B cell (primary cell): ENCODE measurements around the gene ST3GAL3. TPM values are rescaled to one million over a fixed set of nuclear protein-coding genes. Genes with fewer than 3 reads are reported as not detected.

ENCODE experiments used
- ATAC-seq: fragments of 200-7000 bp; cut with Tn5 transposase; one replicate; pipeline ENCODE4 v1.10.0; 2021; ENCODE audit warnings: low read depth, mild to moderate bottlenecking, moderate number of reproducible peaks, moderate library complexity
- CTCF ChIA-PET: fragments of 350-600 bp; sonication (Branson Sonifier 250); formaldehyde crosslinking; loops from one replicate; lab custom pipeline; 2021; ENCODE audit warnings: antibody characterized with exemption, inconsistent platforms; lab: Charles Lee
- POLR2A ChIA-PET: fragments of 350-600 bp; sonication (Branson Sonifier 250); formaldehyde crosslinking; loops from one replicate; lab custom pipeline; 2021; ENCODE audit warnings: antibody characterized with exemption; lab: Charles Lee
- DNase-seq: peaks from one replicate; pipeline ENCODE4 v3.0.0; 2013
- H2AFZ ChIP-seq: 2 replicates; pipeline ENCODE4 v1.6.1; 2012; ENCODE audit warnings: mild to moderate bottlenecking, low read depth, low read length; ENCODE audit not compliant: insufficient read depth, poor library complexity, severe bottlenecking
- H3K27ac ChIP-seq, 2 donors: 1 replicate in 1 of 2; 2 replicates in 1 of 2; pipeline ENCODE4 v1.5.1; 2012 to 2013; ENCODE audit warnings: low read length in 2 of 2, mild to moderate bottlenecking in 2 of 2, moderate library complexity in 1 of 2
- H3K27me3 ChIP-seq, 4 experiments: fragments of 200-600 bp in 1 of 4; sonication (generic) in 1 of 4; replicated peaks in 1 of 4; 1 replicate in 2 of 4; 2 replicates in 2 of 4; pipeline versions ENCODE4 v1.6.1 to v1.7.0; 2013 to 2016; ENCODE audit warnings: low read length in 3 of 4, mild to moderate bottlenecking in 2 of 4, mixed read lengths in 1 of 4, moderate library complexity in 1 of 4; ENCODE audit not compliant: insufficient read depth in 4 of 4, control insufficient read depth in 3 of 4; ENCODE audit errors: control extremely low read depth in 1 of 4
- H3K36me3 ChIP-seq, 2 experiments: replicated peaks in 1 of 2; 1 replicate in 1 of 2; 2 replicates in 1 of 2; pipeline versions ENCODE4 v1.6.1 to v1.7.1; 2013; ENCODE audit warnings: low read length in 1 of 2; ENCODE audit not compliant: insufficient read depth in 2 of 2, control insufficient read depth in 1 of 2; ENCODE audit errors: control extremely low read depth in 1 of 2, extremely low read depth in 1 of 2
- H3K4me1 ChIP-seq, 2 donors: fragments of 200-600 bp in 1 of 2; sonication (generic) in 1 of 2; 1 replicate in 1 of 2; 2 replicates in 1 of 2; pipeline versions ENCODE4 v1.5.1 to v1.6.1; 2013 to 2017; ENCODE audit warnings: low read length in 2 of 2; ENCODE audit not compliant: control insufficient read depth in 2 of 2, insufficient read depth in 2 of 2
- H3K4me2 ChIP-seq: replicated peaks from 2 replicates; pipeline ENCODE3; 2012; ENCODE audit warnings: mild to moderate bottlenecking, low read depth, low read length; ENCODE audit not compliant: poor library complexity, severe bottlenecking
- H3K4me3 ChIP-seq, 5 experiments: fragments of 200-600 bp in 1 of 5; sonication (generic) in 1 of 5; 1 replicate in 3 of 5; 2 replicates in 2 of 5; pipeline versions ENCODE4 v1.5.1 to v1.7.0; 2011 to 2016; ENCODE audit warnings: low read length in 4 of 5, mild to moderate bottlenecking in 4 of 5, low read depth in 2 of 5, control low read depth in 1 of 5, moderate library complexity in 1 of 5; ENCODE audit not compliant: insufficient read depth in 1 of 5; ENCODE audit errors: control extremely low read depth in 1 of 5, extremely low read depth in 1 of 5
- H3K79me2 ChIP-seq: fragments of 200-600 bp; sonication (generic); one replicate; pipeline ENCODE4 v1.6.0; 2016; ENCODE audit warnings: low read length; ENCODE audit not compliant: control insufficient read depth, insufficient read depth
- H3K9ac ChIP-seq: fragments of 200-600 bp; sonication (generic); 2 replicates; pipeline ENCODE4 v1.6.1; 2017; ENCODE audit warnings: mild to moderate bottlenecking, low read length, moderate library complexity
- H3K9me3 ChIP-seq, 3 donors: one replicate each; pipeline versions ENCODE4 v1.6.1 to v1.7.1; 2013; ENCODE audit warnings: low read length in 2 of 3; ENCODE audit not compliant: control insufficient read depth in 2 of 3, insufficient read depth in 1 of 3; ENCODE audit errors: control extremely low read depth in 1 of 3
- H4K20me1 ChIP-seq: 2 replicates; pipeline ENCODE4 v1.6.0; 2012; ENCODE audit warnings: mild to moderate bottlenecking, low read length; ENCODE audit not compliant: insufficient read depth, control insufficient read depth, poor library complexity, severe bottlenecking
- H3K27ac Mint-ChIP-seq: one replicate; pipeline ENCODE4 v1.8.0; 2021; ENCODE audit warnings: mixed read lengths
- H3K27me3 Mint-ChIP-seq: one replicate; pipeline ENCODE4 v1.8.0; 2021; ENCODE audit warnings: mixed read lengths
- H3K4me1 Mint-ChIP-seq: one replicate; pipeline ENCODE4 v1.8.0; 2021; ENCODE audit warnings: mixed read lengths
- H3K4me3 Mint-ChIP-seq: one replicate; pipeline ENCODE4 v1.8.0; 2021; ENCODE audit warnings: mixed read lengths
- H3K9me3 Mint-ChIP-seq: one replicate; pipeline ENCODE4 v1.8.0; 2022; ENCODE audit warnings: mixed read lengths; ENCODE audit not compliant: insufficient read depth
- EZH2 ChIP-seq: IDR thresholded peaks from 2 replicates; pipeline ENCODE4 v1.6.1; 2012; ENCODE audit warnings: borderline replicate concordance, low read depth, mild to moderate bottlenecking, moderate library complexity, low read length; ENCODE audit not compliant: insufficient read depth, poor library complexity, severe bottlenecking
- WGBS: methylation state at CpG from one replicate; pipeline ENCODE4 v1.1.5; 2013; ENCODE audit warnings: missing lambda C conversion rate; ENCODE audit not compliant: insufficient coverage; 5-methylcytosine and 5-hydroxymethylcytosine counted together
- intact Hi-C: fragments of 100-400 bp; cut with micrococcal nuclease; formaldehyde crosslinking; loops from one replicate; pipeline ENCODE4 v1.10.0; 2022
- polyA plus RNA-seq: library from polyadenylated mRNA; depleted of rRNA; stranded (reverse); fragments of >200 nt; gene quantifications from 2 replicates; pipeline ENCODE4 v1.2.3, GENCODE V29; 2012
- total RNA-seq, 2 donors: library from RNA; stranded (reverse); fragments of 120-200 nt in 1 of 2; gene quantifications; 1 replicate in 1 of 2; 2 replicates in 1 of 2; pipeline versions ENCODE4 v1.2.3 to v1.2.4, GENCODE V29; 2013 to 2022
- TF ChIP-seq, protein P1 (sequence below): fragments of 200-600 bp; IDR thresholded peaks from one replicate; pipeline ENCODE4 v1.8.0; 2022; ENCODE audit warnings: antibody characterized with exemption, mild to moderate bottlenecking

ST3GAL3 gene
- total and polyA plus RNA-seq, 2 donors (not counting 1 experiment from before 2014, with no cell fraction given) = 16.8 to 31.4 TPM

DNA sequence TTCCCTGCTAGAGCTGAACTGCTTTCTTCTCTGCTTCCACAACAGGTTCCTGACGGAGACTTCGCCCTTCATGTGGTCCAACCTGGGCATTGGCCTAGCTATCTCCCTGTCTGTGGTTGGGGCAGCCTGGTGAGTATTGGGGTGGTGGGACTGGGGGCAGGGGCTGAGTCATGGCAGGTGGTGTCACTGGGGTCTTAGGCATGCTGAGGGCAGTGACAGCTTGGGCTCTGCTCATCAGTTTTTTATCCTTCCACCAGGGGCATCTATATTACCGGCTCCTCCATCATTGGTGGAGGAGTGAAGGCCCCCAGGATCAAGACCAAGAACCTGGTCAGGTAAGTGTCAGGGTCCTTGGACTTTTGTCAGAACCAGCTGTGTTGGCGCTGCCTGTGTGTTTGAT, 268.7 kb downstream of the ST3GAL3 start:
- TF ChIP-seq EZH2 = no peak
- TF ChIP-seq, protein P1, sequence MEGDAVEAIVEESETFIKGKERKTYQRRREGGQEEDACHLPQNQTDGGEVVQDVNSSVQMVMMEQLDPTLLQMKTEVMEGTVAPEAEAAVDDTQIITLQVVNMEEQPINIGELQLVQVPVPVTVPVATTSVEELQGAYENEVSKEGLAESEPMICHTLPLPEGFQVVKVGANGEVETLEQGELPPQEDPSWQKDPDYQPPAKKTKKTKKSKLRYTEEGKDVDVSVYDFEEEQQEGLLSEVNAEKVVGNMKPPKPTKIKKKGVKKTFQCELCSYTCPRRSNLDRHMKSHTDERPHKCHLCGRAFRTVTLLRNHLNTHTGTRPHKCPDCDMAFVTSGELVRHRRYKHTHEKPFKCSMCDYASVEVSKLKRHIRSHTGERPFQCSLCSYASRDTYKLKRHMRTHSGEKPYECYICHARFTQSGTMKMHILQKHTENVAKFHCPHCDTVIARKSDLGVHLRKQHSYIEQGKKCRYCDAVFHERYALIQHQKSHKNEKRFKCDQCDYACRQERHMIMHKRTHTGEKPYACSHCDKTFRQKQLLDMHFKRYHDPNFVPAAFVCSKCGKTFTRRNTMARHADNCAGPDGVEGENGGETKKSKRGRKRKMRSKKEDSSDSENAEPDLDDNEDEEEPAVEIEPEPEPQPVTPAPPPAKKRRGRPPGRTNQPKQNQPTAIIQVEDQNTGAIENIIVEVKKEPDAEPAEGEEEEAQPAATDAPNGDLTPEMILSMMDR = no peak
- Histone ChIP-seq H3K4me1 (peaks cover 37 to 64% of the 10 kb centered on the region in 2 donors), H3K9me3 (no peaks in the 10 kb centered on the region), H3K4me3 (peak overlapping the region; percentile 79 to 97 (median 89)), H2AFZ (no peak overlapping the region), H3K27ac (peak overlapping the region; percentile 89 to 96), H3K79me2 (peaks cover 29% of the 10 kb centered on the region), H3K4me2 (peak overlapping the region; percentile 95), H3K27me3 (no peaks in the 10 kb centered on the region), H3K9ac (peak overlapping the region; percentile 91), H4K20me1 (peaks cover 40% of the 10 kb centered on the region), H3K36me3 (peaks cover 0 to 33% of the 10 kb centered on the region in 2 experiments)
- no peaks in the 10 kb centered on the region for H3K27me3 Mint-ChIP-seq
- ATAC-seq (no peak), DNase-seq (no peak)
- WGBS = 100% methylated on average over 1 of the region's 4 CpGs
- H3K9me3 Mint-ChIP-seq = no peaks in the 10 kb centered on the region
- ChIA-PET POLR2A (interaction anchor here (1.1 to 1.2 kb wide), 2 partner anchors 14 to 698 kb away, joined by 3 read pairs; partner anchors contain the start of genes ARMH1 and TMEM53), CTCF (interaction anchor here (0.8 to 2.3 kb wide), 4 partner anchors 14 to 42 kb away, joined by 3 to 10 read pairs (median 5); partner anchors contain the start of gene IPO13)
- H3K4me3 Mint-ChIP-seq = peak overlapping the region; percentile 97
- H3K4me1 Mint-ChIP-seq = peaks cover 66% of the 10 kb centered on the region
- intact Hi-C loops = loop anchor here (10.0 kb wide), 2 partner anchors 271 to 1521 kb away; partner anchors contain the start of genes PPCS, ST3GAL3 and ZMYND12
- H3K27ac Mint-ChIP-seq = peak overlapping the region; percentile 97

DNA sequence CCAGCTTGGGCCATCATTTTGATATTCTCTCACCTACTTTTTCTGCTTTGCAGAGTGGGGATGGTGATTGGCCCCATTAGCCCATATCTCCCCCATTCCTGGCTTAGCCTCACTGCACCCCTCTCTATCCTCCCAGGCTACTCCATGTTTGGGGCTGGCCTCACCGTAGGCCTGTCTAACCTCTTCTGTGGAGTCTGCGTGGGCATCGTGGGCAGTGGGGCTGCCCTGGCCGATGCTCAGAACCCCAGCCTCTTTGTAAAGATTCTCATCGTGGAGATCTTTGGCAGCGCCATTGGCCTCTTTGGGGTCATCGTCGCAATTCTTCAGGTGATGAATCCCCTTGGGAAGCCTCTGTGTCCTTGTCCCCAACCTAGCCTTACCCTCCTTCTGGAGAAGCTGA, 269.6 kb downstream of the ST3GAL3 start:
- Histone ChIP-seq H2AFZ (no peak overlapping the region), H3K9ac (no peak overlapping the region), H3K79me2 (peaks cover 20% of the 10 kb centered on the region), H3K36me3 (peaks cover 0 to 32% of the 10 kb centered on the region in 2 experiments), H3K9me3 (no peaks in the 10 kb centered on the region), H3K4me3 (no peak overlapping the region), H3K27me3 (no peaks in the 10 kb centered on the region), H3K4me1 (peaks cover 37 to 68% of the 10 kb centered on the region in 2 donors), H4K20me1 (peaks cover 40% of the 10 kb centered on the region), H3K27ac (no peak overlapping the region), H3K4me2 (peak overlapping the region; percentile 5)
- peak overlapping the region; percentile 97 for H3K4me3 Mint-ChIP-seq
- no peaks in the 10 kb centered on the region for H3K27me3 Mint-ChIP-seq
- ChIA-PET CTCF (interaction anchor here (1.2 kb wide), 1 partner anchor 59 kb away, joined by 4 read pairs; no protein-coding TSS in a partner anchor), POLR2A (no interaction called here)
- DNase-seq (peak; percentile 5), ATAC-seq (no peak)
- TF ChIP-seq, protein P1 = no peak
- TF ChIP-seq EZH2 = no peak
- intact Hi-C loops = loop anchor here (10.0 kb wide), 2 partner anchors 272 to 1522 kb away; partner anchors contain the start of genes PPCS, ST3GAL3 and ZMYND12
- H3K9me3 Mint-ChIP-seq = no peaks in the 10 kb centered on the region
- WGBS = over 99% methylated on average over 8 of the region's 8 CpGs
- H3K4me1 Mint-ChIP-seq = peaks cover 69% of the 10 kb centered on the region
- H3K27ac Mint-ChIP-seq = peak overlapping the region; percentile 66
